A673 (cell line): ENCODE data around the gene DUSP5.

Source experiments
- CTCF ChIP-seq: fragments of 300-800, 200-600 bp; sonication (generic); conservative IDR thresholded peaks from 2 replicates; pipeline ENCODE4 v1.5.1; 2017; ENCODE audit warnings: low read depth, mild to moderate bottlenecking, antibody characterized with exemption, low read length, moderate library complexity, mixed read lengths
- EZH2 ChIP-seq: fragments of 200-600 bp; sonication (generic); IDR thresholded peaks from 2 replicates; pipeline ENCODE4 v1.6.1; 2017; ENCODE audit warnings: borderline replicate concordance, low read depth, mild to moderate bottlenecking, mixed read lengths, antibody characterized with exemption, low read length; ENCODE audit not compliant: poor library complexity, severe bottlenecking

DNA sequence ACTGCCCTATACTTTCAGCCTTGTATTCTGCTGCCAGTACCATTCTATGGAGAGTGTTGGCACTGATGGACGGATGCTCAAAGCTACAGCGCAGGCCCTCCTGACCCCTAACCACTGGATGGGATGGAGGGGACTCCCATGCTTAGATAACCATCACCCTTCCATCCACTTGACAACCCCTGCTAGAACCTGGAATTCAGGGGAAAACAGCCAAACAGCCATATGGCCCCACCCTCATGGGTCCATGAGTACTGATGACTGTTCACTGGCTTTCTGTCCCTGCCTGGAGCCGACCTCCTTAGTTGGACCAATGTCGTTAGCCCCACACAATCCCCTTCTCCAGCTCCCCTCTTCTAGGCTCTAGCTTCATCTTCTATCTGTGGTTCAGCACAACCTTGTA lies 16.2 kb downstream of the DUSP5 start:
- no peak for TF ChIP-seq CTCF
- no peak for TF ChIP-seq EZH2
